Neural progenitor cell (in vitro differentiated cells): ENCODE measurements around the gene IPP. TPM values are rescaled to one million over a fixed set of nuclear protein-coding genes. Genes with fewer than 3 reads are reported as not detected.

Experiments used
- DNase-seq: peaks from one replicate; pipeline ENCODE4 v3.0.0-alpha.2; 2016; ENCODE audit warnings: low spot score
- H2AFZ ChIP-seq: fragments of 200-600 bp; sonication (generic); replicated peaks from 2 replicates; pipeline ENCODE4 v1.6.1; 2016; ENCODE audit warnings: antibody characterized with exemption
- H3F3A ChIP-seq: fragments of 200-600 bp; sonication (generic); 2 replicates; pipeline ENCODE4 v1.6.1; 2016; ENCODE audit warnings: antibody characterized with exemption, low read depth
- H3K27ac ChIP-seq: fragments of 200-600 bp; sonication (generic); 2 replicates; pipeline ENCODE4 v1.5.1; 2016; ENCODE audit warnings: mild to moderate bottlenecking
- H3K27me3 ChIP-seq: fragments of 200-600 bp; sonication (generic); 2 replicates; pipeline ENCODE4 v1.6.1; 2016; ENCODE audit warnings: mild to moderate bottlenecking, moderate library complexity
- H3K36me3 ChIP-seq: fragments of 200-600 bp; sonication (generic); 2 replicates; pipeline ENCODE4 v1.5.1; 2016
- H3K4me1 ChIP-seq: fragments of 200-600 bp; sonication (generic); 2 replicates; pipeline ENCODE4 v1.6.1; 2016; ENCODE audit warnings: mixed run types
- H3K4me2 ChIP-seq: fragments of 200-600 bp; sonication (generic); 2 replicates; pipeline ENCODE4 v1.6.1; 2016
- H3K4me3 ChIP-seq: fragments of 200-600 bp; sonication (generic); 2 replicates; pipeline ENCODE4 v1.5.1; 2016
- H3K79me2 ChIP-seq: fragments of 200-600 bp; sonication (generic); 2 replicates; pipeline ENCODE4 v1.6.1; 2016; ENCODE audit warnings: low read depth
- H3K9ac ChIP-seq: fragments of 200-600 bp; sonication (generic); 2 replicates; pipeline ENCODE4 v1.6.1; 2016
- H3K9me3 ChIP-seq: fragments of 200-600 bp; sonication (generic); 2 replicates; pipeline ENCODE4 v1.5.1; 2016; ENCODE audit warnings: low read depth
- H4K20me1 ChIP-seq: fragments of 200-600 bp; sonication (generic); 2 replicates; pipeline ENCODE4 v1.6.1; 2016; ENCODE audit warnings: low read depth
- H3K27ac Mint-ChIP-seq: 3 replicates; pipeline ENCODE4 v1.8.0; 2021; ENCODE audit warnings: mixed read lengths
- H3K27me3 Mint-ChIP-seq: 2 replicates; pipeline ENCODE4 v1.8.0; 2022; ENCODE audit warnings: low read depth, mild to moderate bottlenecking, inconsistent platforms, moderate library complexity, mixed read lengths; ENCODE audit not compliant: insufficient read depth
- H3K36me3 Mint-ChIP-seq: 3 replicates; pipeline ENCODE4 v1.8.0; 2021; ENCODE audit warnings: mixed read lengths
- H3K4me1 Mint-ChIP-seq: 3 replicates; pipeline ENCODE4 v1.8.0; 2021; ENCODE audit warnings: mixed read lengths
- H3K4me3 Mint-ChIP-seq: 3 replicates; pipeline ENCODE4 v1.8.0; 2021; ENCODE audit warnings: mild to moderate bottlenecking, moderate library complexity, mixed read lengths
- H3K9me3 Mint-ChIP-seq: 3 replicates; pipeline ENCODE4 v1.8.0; 2020; ENCODE audit warnings: mixed read lengths
- CTCF ChIP-seq: fragments of 200-600 bp; sonication (generic); IDR thresholded peaks from 2 replicates; pipeline ENCODE4 v1.5.1; 2017; ENCODE audit warnings: antibody characterized with exemption, mild to moderate bottlenecking
- EZH2 ChIP-seq: fragments of 200-600 bp; sonication (generic); IDR thresholded peaks from 2 replicates; pipeline ENCODE4 v1.6.1; 2017; ENCODE audit warnings: antibody characterized with exemption, mild to moderate bottlenecking, moderate library complexity
- EZH2phosphoT487 ChIP-seq: fragments of 200-600 bp; sonication (generic); IDR thresholded peaks from 2 replicates; pipeline ENCODE4 v1.6.1; 2017; ENCODE audit warnings: antibody characterized with exemption
- total RNA-seq: library from RNA; depleted of rRNA; stranded (reverse); fragments of >200 nt; gene quantifications from 2 replicates; pipeline ENCODE4 v1.2.3, GENCODE V29; 2015; ENCODE audit warnings: low replicate concordance

IPP gene
- total RNA-seq, 1 donor from 2014 or later, result 15.0 TPM

- Mint-ChIP-seq H3K9me3 (peaks cover 6% of the 10 kb centered on the region), H3K4me3 (no peak overlapping the region), H3K36me3 (peaks cover 32% of the 10 kb centered on the region), H3K27me3 (peaks cover 4% of the 10 kb centered on the region), H3K27ac (no peak overlapping the region), H3K4me1 (no peaks in the 10 kb centered on the region)
- H3K4me3 ChIP-seq, result no peak overlapping the region
- H4K20me1 ChIP-seq, result peaks cover 94% of the 10 kb centered on the region
- H2AFZ ChIP-seq, result no peak overlapping the region
- H3K9ac ChIP-seq, result no peak overlapping the region
- H3K79me2 ChIP-seq, result peaks cover 100% of the 10 kb centered on the region
- no peaks in the 10 kb centered on the region for H3F3A ChIP-seq
- no peak overlapping the region for H3K27ac ChIP-seq
- H3K9me3 ChIP-seq, result no peaks in the 10 kb centered on the region
- no peaks in the 10 kb centered on the region for H3K27me3 ChIP-seq
- H3K36me3 ChIP-seq, result no peaks in the 10 kb centered on the region
- no peak overlapping the region for H3K4me2 ChIP-seq
- H3K4me1 ChIP-seq, result no peaks in the 10 kb centered on the region
- no peak for DNase-seq
- no peak for TF ChIP-seq EZH2
- TF ChIP-seq CTCF, result no peak
- TF ChIP-seq EZH2phosphoT487, result no peak
These were observed 76.0 kb downstream of the IPP start for GRCh38 chr1:45674478-45674877.

GRCh38 chr1:45673956-45674355, 76.5 kb downstream of the IPP start:
- peaks cover 6% of the 10 kb centered on the region for H3K9me3 Mint-ChIP-seq
- no peak overlapping the region for H2AFZ ChIP-seq
- H3K79me2 ChIP-seq, result peaks cover 100% of the 10 kb centered on the region
- no peak overlapping the region for H3K27ac ChIP-seq
- no peak for DNase-seq
- no peaks in the 10 kb centered on the region for H3K4me1 Mint-ChIP-seq
- H3F3A ChIP-seq, result no peaks in the 10 kb centered on the region
- no peaks in the 10 kb centered on the region for H3K36me3 ChIP-seq
- H3K4me1 ChIP-seq, result no peaks in the 10 kb centered on the region
- H3K4me3 ChIP-seq, result no peak overlapping the region
- H3K4me2 ChIP-seq, result no peak overlapping the region
- H3K9ac ChIP-seq, result no peak overlapping the region
- H3K27me3 ChIP-seq, result no peaks in the 10 kb centered on the region
- no peak overlapping the region for H3K4me3 Mint-ChIP-seq
- TF ChIP-seq CTCF (no peak), EZH2phosphoT487 (no peak), EZH2 (no peak)
- H3K27ac Mint-ChIP-seq, result no peak overlapping the region
- H4K20me1 ChIP-seq, result peaks cover 94% of the 10 kb centered on the region
- H3K36me3 Mint-ChIP-seq, result peaks cover 29% of the 10 kb centered on the region
- H3K27me3 Mint-ChIP-seq, result peaks cover 4% of the 10 kb centered on the region
- no peaks in the 10 kb centered on the region for H3K9me3 ChIP-seq

- H3K27me3 ChIP-seq, result no peaks in the 10 kb centered on the region
- no peak overlapping the region for H2AFZ ChIP-seq
- Mint-ChIP-seq H3K36me3 (peaks cover 38% of the 10 kb centered on the region), H3K9me3 (peaks cover 8% of the 10 kb centered on the region), H3K27me3 (peaks cover 4% of the 10 kb centered on the region), H3K27ac (no peak overlapping the region), H3K4me3 (no peak overlapping the region), H3K4me1 (peaks cover 4% of the 10 kb centered on the region)
- peaks cover 100% of the 10 kb centered on the region for H3K79me2 ChIP-seq
- H3K4me1 ChIP-seq, result no peaks in the 10 kb centered on the region
- H3K27ac ChIP-seq, result no peak overlapping the region
- H3K4me3 ChIP-seq, result no peak overlapping the region
- no peak for TF ChIP-seq EZH2phosphoT487
- TF ChIP-seq EZH2, result no peak
- TF ChIP-seq CTCF, result no peak
- H3K4me2 ChIP-seq, result no peak overlapping the region
- H3K9me3 ChIP-seq, result no peaks in the 10 kb centered on the region
- no peak overlapping the region for H3K9ac ChIP-seq
- no peaks in the 10 kb centered on the region for H3F3A ChIP-seq
- H4K20me1 ChIP-seq, result peaks cover 88% of the 10 kb centered on the region
- no peaks in the 10 kb centered on the region for H3K36me3 ChIP-seq
- DNase-seq, result no peak
These were observed 80.4 kb downstream of the IPP start for GRCh38 chr1:45669859-45670655.
